Neural progenitor cell (in vitro differentiated cells): ENCODE measurements around the gene CELA2B.
"Not testable (repeated sequence)": the region's sequence is repeated elsewhere in the genome, so short reads cannot be mapped to it uniquely, and the experiment has no call there.

Experiments
- EZH2 ChIP-seq: fragments of 200-600 bp; sonication (generic); IDR thresholded peaks from 2 replicates; pipeline ENCODE4 v1.6.1; 2017; ENCODE audit warnings: antibody characterized with exemption, mild to moderate bottlenecking, moderate library complexity
- EZH2phosphoT487 ChIP-seq: fragments of 200-600 bp; sonication (generic); IDR thresholded peaks from 2 replicates; pipeline ENCODE4 v1.6.1; 2017; ENCODE audit warnings: antibody characterized with exemption
- TF ChIP-seq, protein P1 (sequence below): fragments of 200-600 bp; sonication (generic); IDR thresholded peaks from 2 replicates; pipeline ENCODE4 v1.5.1; 2017; ENCODE audit warnings: antibody characterized with exemption, mild to moderate bottlenecking

- TF ChIP-seq EZH2, EZH2phosphoT487: not testable (repeated sequence)
- TF ChIP-seq, protein P1, sequence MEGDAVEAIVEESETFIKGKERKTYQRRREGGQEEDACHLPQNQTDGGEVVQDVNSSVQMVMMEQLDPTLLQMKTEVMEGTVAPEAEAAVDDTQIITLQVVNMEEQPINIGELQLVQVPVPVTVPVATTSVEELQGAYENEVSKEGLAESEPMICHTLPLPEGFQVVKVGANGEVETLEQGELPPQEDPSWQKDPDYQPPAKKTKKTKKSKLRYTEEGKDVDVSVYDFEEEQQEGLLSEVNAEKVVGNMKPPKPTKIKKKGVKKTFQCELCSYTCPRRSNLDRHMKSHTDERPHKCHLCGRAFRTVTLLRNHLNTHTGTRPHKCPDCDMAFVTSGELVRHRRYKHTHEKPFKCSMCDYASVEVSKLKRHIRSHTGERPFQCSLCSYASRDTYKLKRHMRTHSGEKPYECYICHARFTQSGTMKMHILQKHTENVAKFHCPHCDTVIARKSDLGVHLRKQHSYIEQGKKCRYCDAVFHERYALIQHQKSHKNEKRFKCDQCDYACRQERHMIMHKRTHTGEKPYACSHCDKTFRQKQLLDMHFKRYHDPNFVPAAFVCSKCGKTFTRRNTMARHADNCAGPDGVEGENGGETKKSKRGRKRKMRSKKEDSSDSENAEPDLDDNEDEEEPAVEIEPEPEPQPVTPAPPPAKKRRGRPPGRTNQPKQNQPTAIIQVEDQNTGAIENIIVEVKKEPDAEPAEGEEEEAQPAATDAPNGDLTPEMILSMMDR = not testable (repeated sequence)
Measured at GRCh38 chr1:15471067-15471466, 4.8 kb upstream of the CELA2B start.
